HG03378 (cell line): ENCODE measurements around the gene C10orf105.

Source experiments
- ATAC-seq: cut with Tn5 transposase; IDR thresholded peaks from one replicate; pipeline ENCODE4 v1.9.1; 2021; ENCODE audit warnings: mild to moderate bottlenecking, moderate library complexity; ENCODE audit not compliant: unreplicated experiment

Gene C10orf105, protein sequence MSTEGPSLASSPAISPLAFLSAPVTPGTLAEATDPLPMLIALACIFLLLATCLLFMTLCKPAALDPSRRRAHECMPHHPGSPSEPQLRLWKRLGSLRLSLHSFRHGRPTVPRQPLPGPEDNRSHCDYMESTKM

DNA sequence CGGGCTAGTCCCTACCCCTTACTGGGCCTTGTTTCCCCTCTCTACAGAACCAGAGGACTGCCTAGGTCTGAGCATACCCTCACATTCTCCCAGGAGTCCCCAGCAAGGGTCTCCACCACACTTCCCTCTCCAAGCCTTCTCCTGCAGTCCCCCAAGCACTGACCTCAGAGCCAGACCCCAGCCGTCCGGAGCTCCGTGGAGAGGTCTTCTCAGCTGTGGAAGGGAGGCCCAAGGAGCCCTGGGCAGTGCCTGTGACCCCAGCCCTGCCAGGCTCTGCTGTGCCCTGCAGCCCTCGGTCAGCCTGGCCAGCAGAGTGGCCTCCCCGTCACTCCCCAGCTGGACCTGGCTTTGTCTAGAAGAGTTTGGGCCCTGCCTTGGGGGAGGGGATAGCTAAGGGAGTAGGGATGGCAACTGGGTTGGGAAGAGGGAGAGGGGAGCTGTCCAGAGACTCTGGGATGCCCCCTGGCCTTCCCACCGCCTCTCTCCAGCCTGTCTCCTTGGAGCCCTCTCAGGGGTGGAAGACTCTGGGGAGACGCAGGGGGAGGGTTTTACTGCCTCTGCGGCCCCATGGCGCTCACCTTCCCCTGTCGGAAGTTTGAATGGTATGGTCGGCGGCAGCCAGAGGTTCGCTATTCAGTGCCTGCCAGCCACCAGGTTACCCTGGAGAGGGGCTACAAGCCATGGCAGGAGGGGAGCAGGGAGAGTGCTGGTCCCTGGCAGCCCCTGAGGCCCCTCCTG, at the start of gene C10orf105:
TSS of gene C10orf105 (minus strand) at position 315 of the 738 bp plus-strand sequence. CDS start 3,441 bp downstream, outside the sequence.
- ATAC-seq = no peak

DNA sequence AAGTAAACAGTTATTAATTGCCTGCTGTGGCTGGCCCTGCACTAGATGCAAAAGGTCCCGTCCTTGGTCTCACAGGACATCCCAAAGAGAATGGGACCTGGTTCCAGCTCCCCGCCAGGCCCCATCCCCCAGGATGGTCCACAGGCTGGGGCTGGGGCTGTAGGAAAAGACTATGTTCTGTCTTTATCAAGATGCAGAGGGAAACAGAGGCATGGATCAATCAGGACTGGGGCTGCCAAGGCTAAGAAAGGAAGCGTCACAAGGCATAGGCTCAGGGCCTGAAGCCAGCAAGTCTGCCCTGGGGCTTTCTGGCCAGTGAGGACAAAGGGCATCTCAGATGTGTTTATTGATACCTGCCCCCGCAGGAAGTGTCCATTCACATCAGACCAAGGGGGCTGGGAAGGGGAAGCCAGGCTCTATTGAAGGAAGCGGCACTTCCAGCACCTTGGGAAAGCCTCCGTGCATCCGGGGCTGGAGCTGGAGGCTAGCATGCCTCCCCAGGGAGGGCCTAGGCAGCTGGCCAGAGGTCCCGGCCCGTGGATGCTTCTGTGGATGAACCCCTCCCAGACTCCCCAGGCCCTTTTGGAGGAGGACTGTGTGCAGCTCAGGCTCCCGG, 48.0 kb upstream of the C10orf105 start:
- no peak for ATAC-seq

DNA sequence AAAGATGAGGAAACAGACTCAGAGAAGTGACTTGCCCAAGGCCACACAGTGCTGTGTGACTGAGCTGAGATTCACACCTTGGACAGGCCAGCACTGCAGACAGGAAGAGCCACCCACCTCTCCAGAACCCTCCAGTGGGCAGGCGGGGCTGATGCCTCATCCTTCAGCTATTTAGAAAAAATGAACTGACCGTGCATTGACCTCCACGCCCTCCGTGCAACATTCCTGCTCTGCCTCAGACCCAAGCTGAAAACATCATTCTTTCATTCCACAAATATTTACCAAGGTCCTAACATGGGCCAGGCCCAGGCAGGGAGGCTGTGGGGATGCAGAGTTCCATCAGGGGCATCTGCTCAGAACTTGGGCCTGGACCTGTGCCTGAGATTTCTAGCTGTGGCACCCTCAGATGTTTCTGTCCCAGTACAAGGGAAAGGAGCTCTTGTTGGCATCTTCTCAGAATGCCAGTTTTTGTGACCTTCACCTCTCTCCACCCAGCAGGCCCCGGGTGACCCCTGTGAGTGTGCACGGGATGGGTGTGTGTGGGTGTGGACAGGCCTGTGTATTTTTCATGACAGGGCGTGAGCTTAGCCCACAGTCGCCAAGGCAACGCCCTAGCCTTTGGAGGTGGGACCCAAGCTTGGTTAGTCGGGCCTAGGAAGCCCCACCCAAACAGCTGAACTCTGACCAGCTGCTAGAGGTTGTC, 47.3 kb upstream of the C10orf105 start:
- ATAC-seq = no peak

DNA sequence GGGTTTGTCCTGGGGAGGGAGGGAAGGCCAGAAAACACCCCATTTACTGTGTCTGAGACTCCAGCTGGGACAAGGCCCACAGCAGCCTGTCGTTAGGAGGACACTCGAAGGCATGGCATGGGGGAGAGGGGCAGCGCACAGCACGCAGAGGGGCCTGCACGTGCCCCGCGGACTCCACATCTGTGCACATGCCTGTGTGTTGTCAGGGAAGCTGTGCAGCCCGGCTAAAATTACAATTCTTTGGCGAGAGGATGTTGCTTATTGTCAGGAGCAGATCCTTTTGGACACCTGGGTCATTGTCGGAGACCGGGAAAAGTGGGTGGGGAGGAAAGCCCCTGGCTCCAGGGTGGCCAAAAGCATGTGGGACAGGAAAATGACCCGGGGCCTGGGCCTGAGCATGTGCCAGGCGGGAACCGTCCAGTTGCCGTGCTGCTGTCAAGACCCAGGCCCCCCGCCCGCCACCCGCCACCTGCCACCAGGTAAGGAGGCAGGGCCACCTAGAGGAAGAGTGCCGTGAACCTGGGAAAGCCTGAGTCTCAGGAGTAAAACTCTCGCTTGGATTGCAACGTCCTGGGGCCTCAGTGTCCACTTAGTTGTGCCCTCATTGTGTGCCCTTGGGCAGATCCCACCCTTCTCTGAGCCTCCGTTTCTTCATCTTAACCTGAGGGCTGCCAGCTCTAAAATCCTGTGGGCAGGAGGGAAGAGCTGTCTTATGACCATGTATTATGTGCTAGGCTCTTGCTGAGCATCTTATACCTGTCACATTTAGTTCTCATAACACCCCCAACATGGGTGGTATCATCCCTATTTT, 46.5 kb upstream of the C10orf105 start:
- no peak for ATAC-seq

DNA sequence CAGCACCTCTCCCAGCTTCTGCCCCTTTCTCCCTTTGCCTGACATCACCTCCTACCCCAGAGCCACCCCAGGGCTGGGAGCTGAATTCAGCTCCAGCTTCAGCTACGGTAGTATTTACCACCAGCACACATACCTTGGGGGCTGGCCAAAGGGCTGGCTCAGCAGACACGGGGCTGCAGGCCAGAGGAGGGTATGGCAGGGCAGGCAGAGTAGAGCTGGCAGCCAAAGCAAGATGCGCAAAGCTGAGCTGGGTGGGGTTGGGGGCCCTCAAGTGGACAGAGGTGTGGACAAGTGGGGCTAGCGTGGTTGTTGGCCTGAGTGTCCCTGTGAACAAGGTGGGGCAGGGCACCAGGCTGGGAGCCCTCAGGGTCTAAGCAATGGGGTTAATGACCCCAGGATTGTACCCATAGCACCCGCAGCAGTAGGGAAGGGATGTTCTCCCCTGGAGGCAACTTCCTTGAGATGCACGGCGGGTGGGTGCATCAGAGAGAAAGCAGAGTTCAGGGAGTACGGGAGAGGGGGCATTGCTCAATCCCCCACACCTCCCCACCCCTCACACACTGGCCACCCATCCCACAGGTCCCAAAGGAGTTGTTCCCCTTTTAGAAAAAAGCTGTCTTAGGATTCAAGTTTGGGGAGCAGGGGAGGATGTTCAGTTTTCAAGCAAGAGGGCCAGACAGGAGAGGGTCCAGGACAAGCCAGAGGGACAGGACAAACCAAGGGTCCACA, 45.8 kb upstream of the C10orf105 start:
- no peak for ATAC-seq

DNA sequence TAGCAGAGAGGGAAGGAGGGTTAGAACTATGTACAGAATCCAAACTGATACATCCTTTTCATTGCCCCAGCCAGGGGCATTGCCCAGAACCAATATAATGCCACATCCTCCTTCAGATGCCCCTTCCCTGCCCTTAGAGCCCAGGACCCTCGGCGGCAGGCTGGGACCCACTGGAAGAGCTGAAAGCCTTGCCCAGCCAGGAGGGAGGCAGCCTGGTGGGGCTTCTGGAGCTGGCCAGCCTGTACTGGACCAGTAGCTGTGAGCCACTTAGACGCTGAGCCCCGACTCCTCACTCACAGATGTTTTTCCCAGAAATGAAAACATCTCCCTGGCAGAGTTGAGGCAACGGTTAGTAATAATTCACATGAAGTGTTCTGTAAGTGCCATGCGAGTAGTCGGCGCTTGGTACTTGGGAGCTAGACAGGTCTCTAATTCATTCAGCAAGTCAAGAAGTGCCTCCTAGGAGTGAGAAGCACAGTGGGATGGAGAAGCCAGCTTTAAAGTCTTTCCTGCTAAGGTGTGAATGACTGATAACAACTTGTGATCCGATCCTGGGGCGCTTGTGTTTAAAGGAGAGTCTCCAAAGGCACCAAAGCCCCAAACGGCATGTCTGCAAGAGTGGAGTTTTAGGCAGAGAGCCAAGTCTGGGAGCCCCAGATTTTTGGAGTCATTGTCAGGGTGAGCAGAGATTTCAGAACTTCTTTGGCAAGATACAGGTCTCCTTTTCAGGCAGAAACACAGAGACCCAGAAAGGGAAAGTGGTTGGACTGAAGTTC, 44.0 kb upstream of the C10orf105 start:
- no peak for ATAC-seq

DNA sequence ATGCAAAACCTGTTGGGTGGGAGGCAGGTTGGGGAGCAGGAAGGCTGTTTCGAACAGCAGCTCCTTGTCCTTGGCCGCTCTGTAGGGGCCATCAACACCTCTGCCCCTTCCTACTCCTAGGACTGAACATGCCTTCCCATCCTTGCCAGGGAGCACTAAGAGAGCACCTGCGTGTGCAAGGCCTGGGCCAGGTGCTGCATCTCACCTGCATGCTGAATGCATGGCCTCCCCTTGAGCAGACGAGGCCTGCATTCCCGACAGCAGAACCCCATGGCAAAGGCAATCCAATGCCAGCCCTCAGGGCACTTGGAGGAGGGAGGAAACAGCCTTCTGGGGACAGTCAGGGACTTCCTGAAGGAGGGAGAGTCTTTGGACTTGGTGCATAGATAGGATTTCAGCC, 42.7 kb upstream of the C10orf105 start:
- no peak for ATAC-seq

DNA sequence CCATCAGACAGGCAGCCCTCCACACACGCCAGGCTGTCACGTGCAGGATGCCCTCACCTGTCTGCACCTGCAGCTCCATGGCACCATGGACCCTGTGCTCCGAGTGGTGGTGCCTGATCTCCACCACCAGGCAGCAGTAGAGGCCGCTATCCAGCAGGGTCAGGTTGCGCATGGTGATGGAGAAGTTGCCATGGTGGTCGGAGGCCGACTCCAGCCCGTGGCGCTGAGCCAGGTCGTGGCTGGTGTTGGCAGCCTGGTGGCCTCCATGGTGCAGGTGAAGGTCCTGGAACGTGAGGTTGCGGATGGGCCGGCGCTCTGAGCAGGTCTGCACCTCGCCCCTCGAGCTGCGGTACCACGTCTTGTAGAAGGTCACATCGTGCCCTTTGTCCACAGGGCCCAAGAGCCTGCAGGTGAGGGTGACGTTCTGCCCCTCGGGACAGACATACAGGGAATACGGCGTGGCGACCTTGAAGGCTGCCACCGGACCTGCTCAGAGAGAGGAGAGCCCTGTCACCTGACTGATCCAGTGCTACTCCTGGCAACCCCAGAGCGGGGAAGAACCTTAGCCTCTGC, 42.0 kb upstream of the C10orf105 start:
- ATAC-seq = no peak

DNA sequence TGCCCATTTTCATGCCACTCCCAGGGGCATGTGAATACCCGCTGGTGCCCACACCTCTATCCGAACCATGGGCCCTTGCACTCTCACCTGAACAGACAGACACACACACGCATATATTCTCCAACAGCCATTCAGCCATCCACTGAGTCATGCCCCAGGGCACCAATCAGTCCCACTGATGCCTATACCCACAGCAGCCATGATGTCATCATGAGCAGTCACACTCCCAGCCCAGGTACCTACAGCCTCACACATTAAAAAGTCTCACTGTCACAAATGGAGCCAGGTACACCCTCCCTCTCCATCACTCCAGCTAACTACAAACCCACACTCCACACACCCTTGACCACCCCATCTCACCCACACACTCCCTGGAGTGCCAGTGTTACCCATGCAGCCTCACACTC, 41.5 kb upstream of the C10orf105 start:
- no peak for ATAC-seq

DNA sequence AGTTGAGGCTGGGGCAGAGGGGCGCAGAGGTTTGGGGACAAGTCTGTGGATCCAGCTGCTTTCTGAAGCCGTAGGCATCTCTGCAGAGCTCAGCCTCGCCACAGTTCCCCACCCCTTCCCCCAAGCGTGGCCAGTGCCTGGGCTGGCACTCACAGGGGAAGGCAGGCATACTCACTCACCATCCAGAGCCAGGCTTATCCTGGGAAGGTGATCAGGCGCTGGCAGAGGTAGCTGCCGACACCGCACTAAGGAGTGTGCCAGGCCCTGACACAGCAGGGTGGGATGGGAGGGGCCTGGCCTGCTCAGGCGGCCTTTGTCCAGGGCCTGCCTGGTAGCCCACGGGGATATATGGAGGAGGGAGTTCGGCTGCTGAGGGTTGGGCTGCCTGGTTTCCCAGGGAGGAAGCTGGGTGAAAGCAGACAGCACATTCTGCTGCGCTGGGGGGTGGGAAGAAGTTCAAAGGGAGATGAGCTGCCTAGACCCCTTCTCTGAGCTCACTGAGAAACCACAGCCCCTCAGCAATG, 37.9 kb upstream of the C10orf105 start:
- ATAC-seq = no peak

DNA sequence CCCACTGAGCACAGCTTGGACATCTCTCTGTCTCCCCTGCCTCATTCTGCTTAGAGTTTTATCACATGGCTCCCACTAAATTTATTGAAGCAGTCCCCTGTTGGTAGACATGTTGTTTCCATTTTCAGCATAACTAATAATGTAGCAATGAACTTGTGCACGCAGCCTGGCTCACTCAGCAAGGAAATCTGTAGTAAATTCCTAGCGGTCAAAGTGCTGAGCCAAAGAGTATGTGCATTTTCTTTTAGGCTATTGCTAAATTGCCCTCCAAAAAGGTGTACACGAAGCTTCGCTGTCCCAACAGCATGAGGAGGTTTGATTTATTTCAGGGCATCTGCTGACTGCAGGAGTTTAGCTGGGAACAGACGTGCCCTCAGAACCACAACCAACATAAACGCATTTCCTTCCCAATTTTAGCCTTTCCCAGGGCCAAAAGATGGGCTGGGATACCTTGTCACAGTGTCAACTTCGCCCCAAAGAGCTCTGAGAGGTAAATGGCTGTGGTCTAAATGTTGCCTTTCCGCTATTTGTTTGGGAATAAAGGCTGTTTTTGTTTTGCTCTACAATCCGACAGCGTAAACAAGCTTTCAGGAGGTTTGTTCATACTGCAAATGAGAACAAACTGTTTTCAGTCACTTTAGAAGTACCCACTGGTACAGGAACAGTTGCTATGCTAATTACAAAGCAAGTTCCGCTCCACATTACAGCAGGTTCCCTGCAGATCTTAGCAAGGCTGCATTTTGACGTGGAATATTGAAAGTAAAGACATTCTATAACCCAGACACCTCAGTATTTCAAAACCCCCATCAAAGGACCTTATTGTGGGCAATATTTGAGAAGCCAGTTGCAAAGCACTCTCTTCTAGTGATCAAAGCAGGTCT, 37.0 kb upstream of the C10orf105 start:
- no peak for ATAC-seq

DNA sequence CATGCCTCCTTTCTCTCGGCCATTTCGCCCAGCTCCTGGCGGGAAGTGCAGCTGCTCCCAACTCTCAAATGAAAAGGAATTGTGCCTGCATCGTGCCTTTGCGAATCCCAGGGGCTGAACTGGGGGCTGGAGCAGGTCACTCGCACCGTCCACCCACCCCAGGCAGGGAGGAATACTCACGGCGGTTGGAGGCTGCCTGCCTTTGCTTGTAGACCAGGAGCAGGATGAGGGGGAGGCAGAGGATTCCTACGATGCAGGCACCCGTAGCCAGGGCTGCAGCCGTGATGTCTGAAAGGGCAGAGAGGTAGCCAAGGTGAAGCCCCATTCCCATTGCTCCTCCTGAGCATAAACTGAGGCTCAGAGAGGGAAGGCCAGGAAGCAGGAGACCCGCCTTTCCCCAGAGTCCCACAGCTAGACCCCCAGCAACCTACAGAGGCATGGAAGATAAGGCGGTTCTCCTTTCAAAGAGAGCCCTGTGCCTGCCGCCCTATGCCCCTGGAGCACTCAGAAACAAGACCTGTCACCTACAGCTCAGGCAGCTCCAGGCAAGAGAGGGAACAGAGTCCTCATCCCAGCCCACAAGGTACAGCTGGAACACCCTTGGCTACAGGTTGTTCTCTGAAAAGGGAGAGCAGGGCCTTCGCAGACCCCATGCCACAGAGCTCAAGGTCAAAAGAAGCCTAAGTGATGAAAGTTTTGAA, 35.8 kb upstream of the C10orf105 start:
- no peak for ATAC-seq

DNA sequence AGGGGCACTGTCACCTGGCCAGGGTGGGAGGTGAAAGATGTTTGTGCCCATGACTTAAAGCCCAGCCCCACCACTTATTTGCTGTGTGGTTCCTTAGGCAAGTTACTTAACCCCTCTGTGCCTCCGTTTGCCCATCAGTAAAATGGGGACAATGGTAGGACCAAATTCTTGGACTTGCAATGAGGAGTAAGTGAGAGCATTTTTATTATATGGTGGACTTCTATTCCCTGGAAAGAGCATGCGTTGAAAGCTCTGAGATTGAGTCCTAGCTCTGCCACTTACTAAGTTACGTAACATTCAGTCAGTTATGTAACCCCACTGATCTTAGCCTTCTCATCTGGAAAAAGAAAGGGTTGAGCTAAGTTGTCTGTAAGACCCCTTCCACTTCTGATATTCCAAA, 35.0 kb upstream of the C10orf105 start:
- ATAC-seq = no peak

DNA sequence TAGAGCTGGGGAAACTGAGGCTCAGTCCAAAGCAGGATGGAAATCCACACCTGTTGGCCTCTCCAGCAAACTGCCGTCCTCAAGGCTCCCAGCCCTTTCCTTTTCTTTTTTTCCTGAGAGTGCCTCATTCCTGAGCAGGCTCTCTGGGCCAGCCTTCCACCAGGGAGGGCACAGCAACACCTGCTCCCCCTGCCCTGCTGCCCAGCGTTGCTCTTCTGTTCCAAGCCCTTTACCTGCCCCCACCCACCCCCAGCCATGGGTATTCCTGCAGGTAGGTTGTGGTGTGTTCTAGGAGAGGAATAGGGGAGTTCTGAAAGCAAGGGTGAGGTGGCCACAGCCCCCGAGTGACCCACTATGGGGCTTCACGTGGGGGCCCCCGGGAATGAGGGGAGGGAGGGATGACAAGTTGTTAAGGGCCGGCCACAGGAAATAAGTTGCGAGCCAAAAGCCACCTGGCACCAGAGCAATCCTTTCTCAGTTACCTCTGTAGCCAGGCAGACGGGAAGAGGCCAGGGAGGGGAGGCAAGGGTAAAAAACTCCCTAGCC, 34.5 kb upstream of the C10orf105 start:
- no peak for ATAC-seq

DNA sequence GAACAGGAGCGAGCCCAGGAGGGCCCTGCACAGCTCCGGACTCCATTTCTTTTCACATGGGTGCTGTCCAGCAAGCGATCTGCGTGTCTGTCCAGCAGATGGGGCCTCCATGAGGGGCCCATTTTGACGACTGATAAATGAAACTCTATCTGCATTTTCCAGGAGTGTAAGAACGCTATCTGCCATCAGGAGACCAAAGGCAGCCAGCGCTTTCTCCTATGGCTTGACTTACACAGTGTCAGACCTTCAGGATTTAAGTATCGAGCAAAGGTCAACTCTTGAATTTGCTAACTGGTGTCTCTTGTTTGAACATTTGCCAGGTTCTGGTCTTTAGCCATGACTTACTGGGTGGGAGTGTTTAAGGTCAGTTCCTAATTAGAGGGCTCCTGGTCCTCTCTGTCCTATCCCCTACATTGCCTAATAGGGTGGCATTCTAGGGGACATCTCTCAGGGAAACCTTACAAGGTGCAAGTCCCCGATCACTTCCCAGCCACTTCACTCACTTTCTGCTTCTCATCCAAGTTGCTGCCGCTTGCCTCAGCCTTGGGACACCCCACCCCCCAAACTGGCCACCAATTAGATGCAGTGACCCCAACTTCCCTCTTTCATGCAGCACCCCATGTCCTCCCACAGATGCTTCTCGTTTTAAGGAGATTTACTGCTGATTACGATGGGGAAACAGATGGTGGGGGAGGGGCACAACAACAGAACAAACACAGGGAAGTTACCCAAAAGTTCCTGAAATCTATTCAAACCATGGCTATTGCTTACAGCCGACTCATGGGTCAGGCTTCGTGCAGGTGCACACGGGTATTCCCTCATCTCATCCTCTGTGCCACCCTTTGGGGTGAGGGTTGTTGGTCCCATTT, 33.7 kb upstream of the C10orf105 start:
- ATAC-seq = no peak
